Measurements from ENCODE around the gene OLFM2.

OLFM2 gene

DNA sequence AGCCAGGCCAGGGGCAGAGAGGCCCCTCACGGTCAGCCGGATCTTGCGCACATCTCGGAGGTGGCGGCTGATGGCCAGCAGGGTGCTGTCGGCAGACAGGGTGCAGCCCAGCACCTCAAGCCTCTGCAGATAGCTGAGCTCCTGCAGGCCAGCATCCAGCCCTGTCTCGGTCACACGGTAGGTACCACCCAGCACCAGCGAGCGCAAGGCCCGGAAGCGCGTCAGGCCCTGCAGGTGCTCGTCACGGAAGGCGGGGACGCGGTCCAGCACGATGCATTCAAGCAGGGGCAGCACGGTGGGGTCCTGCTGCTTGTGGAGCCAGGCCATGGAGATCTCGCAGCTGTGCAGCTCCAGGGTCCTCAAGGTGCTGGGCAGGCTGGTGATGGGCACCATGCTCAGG is 125.2 kb downstream of the OLFM2 start:
- Histone ChIP-seq H3K27me3 (ENCODE audit: insufficient read depth, insufficient read length) (no peaks in the 10 kb centered on the region), H3K4me1 (ENCODE audit: insufficient read depth, insufficient read length) (no peaks in the 10 kb centered on the region), H3K9me3 (ENCODE audit: insufficient read depth, low read length) (peaks cover 13% of the 10 kb centered on the region; the same call in 1 of the 2 replicates), H3K4me3 (ENCODE audit: insufficient read length, low read depth) (no peak overlapping the region), H3K36me3 (ENCODE audit: insufficient read depth, insufficient read length, low read length) (peaks cover 65% of the 10 kb centered on the region), H3K9ac (ENCODE audit: insufficient read length, low read depth) (no peak overlapping the region)
- TF ChIP-seq ZNF274 (IDR thresholded peaks at IDR 0.05; ENCODE audit: low read depth, low read length) (no peak), YY1 (IDR thresholded peaks at IDR 0.05; ENCODE audit: insufficient read depth, insufficient read length) (no peak), SUZ12 (IDR thresholded peaks at IDR 0.05; ENCODE audit: extremely low read depth, insufficient read depth, insufficient read length) (no peak)
- no peak for DNase-seq (ENCODE audit: low read depth, low spot score)

DNA sequence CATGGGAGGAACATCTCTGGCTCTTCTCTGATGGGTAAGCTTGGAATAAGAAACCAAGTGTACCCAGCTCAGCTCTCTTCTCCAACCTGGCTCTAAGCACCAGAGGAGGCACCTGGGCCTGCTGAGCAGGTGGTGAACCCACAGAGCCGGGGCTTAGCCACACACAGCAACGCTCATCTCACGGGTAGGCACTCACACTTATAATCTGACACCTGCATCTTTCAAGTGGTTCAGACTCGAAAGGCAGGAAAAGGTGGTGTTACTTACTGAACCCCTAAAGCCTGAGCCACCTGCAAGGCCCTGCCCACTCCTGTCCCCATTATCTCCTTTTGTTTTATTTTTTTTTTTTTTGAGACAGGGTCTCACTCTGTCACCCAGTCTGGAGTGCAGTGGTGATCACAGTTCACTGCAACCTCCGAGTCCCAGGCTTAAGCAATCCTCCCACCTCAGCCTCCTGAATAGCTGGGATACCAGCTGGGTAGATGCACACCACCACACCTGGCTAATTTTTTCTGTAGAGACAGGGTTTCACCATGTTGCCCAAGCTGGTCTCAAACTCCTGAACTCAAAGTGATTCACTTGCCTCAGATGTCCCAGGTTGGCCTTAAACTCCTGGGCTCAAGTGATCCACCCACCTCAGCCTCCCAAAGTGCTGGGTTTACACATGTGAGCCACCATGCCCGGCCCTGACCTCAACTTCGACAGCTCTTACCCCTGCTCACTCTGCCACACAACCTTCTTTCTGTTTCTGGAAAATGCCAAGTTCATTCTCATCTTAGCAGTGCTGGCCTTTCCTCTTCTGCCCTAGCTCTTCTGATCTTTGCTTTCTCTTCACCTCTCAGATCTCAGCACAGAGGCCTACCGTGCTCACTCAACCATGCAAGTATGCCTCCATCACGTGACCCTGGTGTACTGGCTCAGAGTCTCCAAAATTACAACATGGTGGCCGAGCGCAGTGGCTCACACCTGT is 127.2 kb downstream of the OLFM2 start:
- TF ChIP-seq SUZ12 (IDR thresholded peaks at IDR 0.05; ENCODE audit: extremely low read depth, insufficient read depth, insufficient read length), result no peak
- no peak for TF ChIP-seq ZNF274 (IDR thresholded peaks at IDR 0.05; ENCODE audit: low read depth, low read length)
- no peak for TF ChIP-seq YY1 (IDR thresholded peaks at IDR 0.05; ENCODE audit: insufficient read depth, insufficient read length)
- no peak overlapping the region for H3K4me3 ChIP-seq (ENCODE audit: insufficient read length, low read depth)
- no peaks in the 10 kb centered on the region for H3K27me3 ChIP-seq (ENCODE audit: insufficient read depth, insufficient read length)
- H3K9ac ChIP-seq (ENCODE audit: insufficient read length, low read depth), result no peak overlapping the region
- peaks cover 66% of the 10 kb centered on the region for H3K36me3 ChIP-seq (ENCODE audit: insufficient read depth, insufficient read length, low read length)
- no peak for DNase-seq (ENCODE audit: low read depth, low spot score)
- H3K4me1 ChIP-seq (ENCODE audit: insufficient read depth, insufficient read length), result no peaks in the 10 kb centered on the region
- no peaks in the 10 kb centered on the region for H3K9me3 ChIP-seq (ENCODE audit: insufficient read depth, low read length)

DNA sequence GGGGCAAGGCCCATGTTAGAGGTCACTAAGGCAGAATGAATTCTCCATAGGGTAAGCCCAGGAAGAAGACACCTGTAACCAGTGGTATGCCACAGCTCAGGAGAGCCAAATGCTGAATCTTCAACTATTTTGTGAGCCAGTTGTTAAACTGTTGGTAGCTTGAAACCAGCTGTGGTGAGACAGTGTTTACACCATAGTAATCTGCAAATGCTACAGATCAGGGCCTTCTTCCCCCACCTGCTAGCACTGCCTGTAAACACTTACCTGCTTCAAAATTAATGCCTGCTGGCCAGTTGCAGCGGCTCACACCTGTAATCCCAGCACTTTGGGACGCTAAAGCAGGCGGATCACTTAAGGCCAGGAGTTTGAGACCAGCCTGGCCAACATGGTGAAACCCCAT is 129.5 kb downstream of the OLFM2 start:
- Histone ChIP-seq H3K27me3 (ENCODE audit: insufficient read depth, insufficient read length) (no peaks in the 10 kb centered on the region), H3K9ac (ENCODE audit: insufficient read length, low read depth) (no peak overlapping the region), H3K9me3 (ENCODE audit: insufficient read depth, low read length) (no peaks in the 10 kb centered on the region), H3K36me3 (ENCODE audit: insufficient read depth, insufficient read length, low read length) (peaks cover 67% of the 10 kb centered on the region), H3K4me3 (ENCODE audit: insufficient read length, low read depth) (no peak overlapping the region), H3K4me1 (ENCODE audit: insufficient read depth, insufficient read length) (no peaks in the 10 kb centered on the region)
- no peak for DNase-seq (ENCODE audit: low read depth, low spot score)
- TF ChIP-seq SUZ12 (IDR thresholded peaks at IDR 0.05; ENCODE audit: extremely low read depth, insufficient read depth, insufficient read length), result no peak
- TF ChIP-seq ZNF274 (IDR thresholded peaks at IDR 0.05; ENCODE audit: low read depth, low read length), result no peak
- no peak for TF ChIP-seq YY1 (IDR thresholded peaks at IDR 0.05; ENCODE audit: insufficient read depth, insufficient read length)
